NCI-H2171 treated with DMSO at 0.1 percent for 48 hours (cell line): ENCODE measurements around the gene CCDC9B.

ENCODE experiments used
- DNase-seq: peaks from one replicate; lab custom pipeline; 2025; lab: John Stamatoyannopoulos, UW

Gene CCDC9B

GRCh38 chr15:40340740-40341400 is at the start of gene CCDC9B:
Gene CCDC9B (minus strand): TSS chr15:40340939. CDS start chr15:40340819, 120 bp downstream.
- peak; percentile 93 for DNase-seq

- no peak for DNase-seq
Observed at GRCh38 chr15:40389824-40390595, 49.3 kb upstream of the CCDC9B start.

DNA sequence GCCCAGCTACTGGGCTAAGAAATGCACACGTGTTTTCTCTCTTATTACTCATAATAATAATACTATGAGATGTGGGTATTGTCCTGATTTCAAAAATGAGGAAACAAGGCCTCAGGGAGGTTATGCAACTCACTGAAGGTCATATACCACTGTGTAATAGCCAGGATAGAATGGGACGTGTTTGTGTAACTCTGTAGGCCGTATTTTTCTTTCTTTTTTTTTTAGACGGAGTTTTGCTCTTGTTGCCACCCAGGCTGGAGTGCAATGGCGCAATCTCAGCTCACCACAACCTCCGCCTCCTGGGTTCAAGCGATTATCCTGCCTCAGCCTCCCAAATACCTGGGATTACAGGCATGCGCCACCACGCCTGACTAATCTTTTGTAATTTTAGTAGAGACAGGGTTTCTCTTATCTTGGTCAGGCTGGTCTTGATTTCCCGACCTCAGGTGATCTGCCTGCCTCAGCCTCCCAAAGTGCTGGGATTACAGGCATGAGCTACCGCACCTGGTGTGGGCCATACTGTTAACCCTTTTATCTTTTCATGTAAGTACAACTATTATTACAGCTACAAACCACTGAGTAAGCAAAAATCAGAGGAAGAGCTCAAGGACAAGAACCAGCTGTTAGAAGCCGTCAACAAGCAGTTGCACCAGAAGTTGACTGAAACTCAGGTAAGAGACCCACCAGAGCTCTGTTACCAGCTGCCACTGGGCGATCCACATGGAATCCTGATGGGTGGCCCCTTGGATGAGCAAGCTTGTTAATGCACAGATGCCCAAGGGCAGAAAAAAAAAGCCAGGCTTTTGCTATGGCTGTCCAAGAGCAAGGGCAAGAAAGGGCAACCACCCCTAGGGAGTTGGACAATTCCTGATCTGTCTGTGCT is 48.4 kb upstream of the CCDC9B start:
- no peak for DNase-seq

- no peak for DNase-seq
Observed at GRCh38 chr15:40386480-40386879, 45.7 kb upstream of the CCDC9B start.

DNA sequence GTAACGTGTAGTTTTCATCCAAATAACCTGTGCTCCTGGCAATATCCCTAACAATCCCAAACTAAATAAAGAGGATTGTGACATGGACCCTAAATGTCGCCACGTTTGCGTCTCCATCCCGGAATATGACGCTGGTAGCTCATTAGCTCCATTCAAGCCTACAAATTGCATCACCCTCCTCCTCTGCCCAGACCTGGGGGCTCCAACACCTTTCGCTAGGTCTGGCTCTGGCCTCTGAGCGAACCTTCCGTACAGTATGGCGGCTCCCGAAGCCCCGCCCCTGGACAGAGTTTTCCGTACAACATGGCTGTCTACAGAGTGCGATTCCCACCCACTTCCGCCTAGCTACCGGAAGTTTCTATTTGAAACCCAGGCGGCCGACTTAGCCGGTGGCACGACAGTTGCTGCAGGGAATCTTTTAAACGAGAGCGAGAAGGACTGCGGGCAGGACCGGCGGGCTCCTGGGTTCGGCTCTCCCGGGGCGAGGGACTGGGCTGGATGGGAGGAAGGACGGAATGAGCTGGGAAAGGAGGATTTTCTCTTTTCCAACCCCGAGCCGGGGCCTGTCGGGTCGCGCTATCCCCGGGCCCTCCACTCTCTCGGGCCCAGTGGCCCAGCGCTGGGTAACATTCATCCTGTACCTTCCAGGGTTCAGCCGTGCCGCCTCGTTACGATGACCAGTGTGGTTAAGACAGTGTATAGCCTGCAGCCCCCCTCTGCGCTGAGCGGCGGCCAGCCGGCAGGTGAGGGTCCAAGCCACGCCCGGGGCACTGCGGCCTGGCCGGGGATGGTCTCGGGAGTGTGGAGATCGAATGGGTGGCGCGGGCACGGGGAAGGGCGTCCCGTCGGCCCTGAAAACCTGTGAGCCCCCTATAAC is 42.1 kb upstream of the CCDC9B start, which contains the start of gene KNSTRN:
KNSTRN (plus strand) TSS at position 142 of the 877 bp plus-strand sequence; CDS start at position 257, 115 bp downstream.
- DNase-seq = peak; percentile 95

DNA sequence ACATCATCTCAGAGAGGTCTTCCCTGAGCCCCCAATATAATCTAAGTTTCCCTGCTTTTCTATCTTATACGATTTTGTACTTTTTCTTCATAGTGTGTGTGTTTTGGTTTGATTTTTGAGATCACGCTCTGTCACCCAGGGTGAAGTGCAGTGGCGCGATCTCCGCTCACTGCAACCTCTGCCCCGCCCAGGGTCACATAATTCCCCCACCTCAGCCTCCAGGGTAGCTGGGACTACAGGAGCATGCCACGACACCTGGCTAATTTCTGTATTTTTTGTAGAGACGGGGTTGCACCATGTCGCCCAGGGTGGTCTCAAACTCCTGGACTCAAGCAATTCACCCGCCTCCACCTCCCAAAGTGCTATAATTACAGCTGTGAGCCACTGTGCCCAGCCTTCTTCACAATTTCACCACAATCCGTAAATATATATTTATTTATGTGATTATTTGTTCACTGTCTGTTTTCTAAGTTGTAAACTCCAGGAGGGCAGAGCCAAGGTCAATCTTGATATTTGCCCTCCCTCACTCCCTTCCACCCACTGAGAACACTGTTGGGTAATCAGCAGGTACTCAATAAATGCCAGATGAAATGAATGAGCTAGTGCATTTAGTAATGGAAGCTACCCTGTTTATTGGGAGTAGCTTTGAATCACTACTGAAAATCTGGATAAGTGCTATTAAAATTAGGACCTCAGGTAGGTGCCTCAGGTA is 41.2 kb upstream of the CCDC9B start:
- no peak for DNase-seq

GRCh38 chr15:40380636-40381035 is 39.9 kb upstream of the CCDC9B start:
- DNase-seq = no peak

DNA sequence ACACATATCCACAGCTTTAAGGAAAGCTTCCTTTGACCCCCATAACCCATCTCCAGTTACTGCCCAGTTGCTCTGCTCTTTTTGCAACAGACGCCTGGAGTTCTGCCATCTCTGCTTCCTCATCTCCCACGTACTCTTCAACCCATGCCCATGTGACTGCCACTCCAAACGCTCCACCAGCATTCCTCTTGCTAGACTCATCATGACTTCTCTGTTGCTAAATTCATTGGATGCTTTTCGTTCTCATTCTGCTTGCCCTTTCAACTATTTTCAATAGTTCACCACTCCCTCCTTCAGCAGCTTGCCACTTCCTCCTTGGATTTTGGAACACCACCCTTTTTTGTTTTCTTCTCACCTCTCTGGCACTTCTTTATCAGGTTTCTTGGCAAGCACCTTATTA is 39.1 kb upstream of the CCDC9B start:
- no peak for DNase-seq

GRCh38 chr15:40379374-40379773 is 38.6 kb upstream of the CCDC9B start:
- no peak for DNase-seq

DNA sequence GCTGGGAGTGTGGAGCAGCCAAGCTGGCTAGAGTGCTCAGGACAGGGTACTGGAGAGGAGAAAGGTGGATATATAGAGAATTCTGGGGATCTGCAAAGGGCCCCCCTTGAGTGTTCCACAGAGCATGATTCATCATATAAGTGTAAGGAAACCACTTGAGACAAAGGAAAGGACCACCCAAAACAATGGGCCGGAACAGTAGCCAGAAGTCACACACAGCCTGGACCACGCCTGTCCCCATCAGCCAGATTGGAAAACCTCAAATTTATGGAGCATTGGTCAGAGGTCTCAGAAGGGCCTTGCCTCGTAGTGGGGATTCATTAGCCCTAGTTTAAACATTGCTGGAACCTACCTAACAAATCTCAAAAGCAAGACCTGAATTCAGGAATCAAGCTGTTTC is 36.9 kb upstream of the CCDC9B start:
- DNase-seq = no peak

DNA sequence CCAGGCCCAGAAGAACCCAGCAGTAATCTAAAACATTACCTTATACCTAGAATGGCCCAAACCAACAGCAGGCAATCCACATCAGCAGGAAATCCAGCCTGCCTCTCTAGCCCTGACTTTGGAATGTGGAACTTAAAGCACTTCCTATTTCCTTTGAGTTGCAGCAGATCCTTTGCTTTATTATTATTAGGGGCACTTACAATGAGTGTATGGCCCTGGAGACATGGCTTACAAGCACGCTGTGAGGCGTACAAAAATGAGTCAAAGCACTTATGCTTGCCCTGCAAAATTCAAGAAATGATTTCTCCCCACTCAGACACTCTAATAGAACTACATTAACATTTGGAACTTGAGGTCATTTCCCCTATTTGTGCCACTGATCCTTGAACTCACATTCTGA is 32.2 kb upstream of the CCDC9B start:
- no peak for DNase-seq

- DNase-seq = no peak
Observed at GRCh38 chr15:40369971-40370370, 29.2 kb upstream of the CCDC9B start.

GRCh38 chr15:40369474-40369869 is 28.7 kb upstream of the CCDC9B start:
- no peak for DNase-seq

GRCh38 chr15:40368719-40369473 is 28.2 kb upstream of the CCDC9B start:
- no peak for DNase-seq

DNA sequence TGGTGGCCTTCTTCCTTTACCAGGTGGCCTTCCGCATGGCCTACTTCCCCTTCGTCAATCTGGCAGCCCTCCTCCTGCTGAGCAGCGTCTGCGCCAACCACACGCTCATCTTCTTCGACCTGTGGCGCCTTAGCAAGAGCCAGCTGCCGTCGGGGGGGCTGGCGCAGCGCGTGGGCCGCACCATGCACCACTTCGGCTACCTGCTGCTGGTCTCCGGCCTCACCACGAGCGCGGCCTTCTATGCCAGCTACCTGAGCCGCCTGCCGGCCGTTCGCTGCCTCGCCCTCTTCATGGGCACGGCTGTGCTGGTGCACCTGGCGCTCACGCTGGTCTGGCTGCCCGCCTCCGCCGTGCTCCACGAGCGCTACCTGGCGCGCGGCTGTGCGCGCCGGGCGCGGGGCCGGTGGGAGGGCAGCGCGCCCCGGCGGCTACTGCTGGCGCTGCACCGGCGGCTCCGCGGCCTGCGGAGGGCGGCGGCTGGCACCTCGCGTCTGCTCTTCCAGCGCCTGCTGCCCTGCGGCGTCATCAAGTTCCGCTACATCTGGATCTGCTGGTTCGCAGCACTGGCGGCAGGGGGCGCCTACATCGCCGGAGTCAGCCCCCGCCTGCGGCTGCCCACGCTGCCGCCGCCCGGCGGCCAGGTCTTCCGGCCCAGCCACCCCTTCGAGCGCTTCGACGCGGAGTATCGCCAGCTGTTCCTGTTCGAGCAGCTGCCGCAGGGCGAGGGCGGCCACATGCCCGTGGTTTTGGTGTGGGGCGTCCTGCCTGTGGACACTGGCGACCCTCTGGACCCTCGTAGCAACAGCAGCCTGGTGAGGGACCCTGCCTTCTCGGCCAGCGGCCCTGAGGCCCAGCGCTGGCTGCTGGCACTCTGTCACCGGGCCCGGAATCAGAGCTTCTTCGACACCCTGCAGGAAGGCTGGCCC is 27.2 kb upstream of the CCDC9B start:
- DNase-seq = no peak

GRCh38 chr15:40367371-40367685 is 26.6 kb upstream of the CCDC9B start:
- DNase-seq = no peak

GRCh38 chr15:40366457-40367370 is 26.0 kb upstream of the CCDC9B start:
- peak; percentile 10 for DNase-seq
